Neural cell (in vitro differentiated cells): Measurements from ENCODE around the gene TEX2. TPM values are rescaled to one million over a fixed set of nuclear protein-coding genes. Genes with fewer than 3 reads are reported as not detected.

Experiments
- H2AFZ ChIP-seq: fragments of 200-600, 300-800 bp; sonication (generic), shearing (Covaris generic); 2 replicates; pipeline ENCODE4 v1.6.0; 2014; ENCODE audit warnings: low read depth, mild to moderate bottlenecking, antibody characterized with exemption, low read length, moderate library complexity
- H3F3A ChIP-seq: fragments of 200-600 bp; shearing (Covaris generic); 2 replicates; pipeline ENCODE4 v1.6.1; 2016; ENCODE audit warnings: mild to moderate bottlenecking, moderate library complexity, mixed read lengths, antibody characterized with exemption, low read length; ENCODE audit not compliant: insufficient read depth, poor library complexity, severe bottlenecking
- H3K27ac ChIP-seq: fragments of 200-600, 300-800 bp; sonication (generic), shearing (Covaris generic); 2 replicates; pipeline ENCODE4 v1.5.1; 2014; ENCODE audit warnings: mild to moderate bottlenecking, low read length, moderate library complexity
- H3K27me3 ChIP-seq: fragments of 300-800, 200-600 bp; sonication (generic), shearing (Covaris generic); 2 replicates; pipeline ENCODE4 v1.6.0; 2014; ENCODE audit warnings: mild to moderate bottlenecking, low read depth, low read length, moderate library complexity; ENCODE audit not compliant: insufficient read depth
- H3K36me3 ChIP-seq: fragments of 300-800, 200-600 bp; sonication (generic), shearing (Covaris generic); 2 replicates; pipeline ENCODE4 v1.5.1; 2014; ENCODE audit warnings: mild to moderate bottlenecking, antibody characterized with exemption, low read length, moderate library complexity; ENCODE audit not compliant: insufficient read depth
- H3K4me2 ChIP-seq: fragments of 300-800, 200-600 bp; sonication (generic), shearing (Covaris generic); 2 replicates; pipeline ENCODE4 v1.6.0; 2014; ENCODE audit warnings: mild to moderate bottlenecking, low read length
- H3K4me3 ChIP-seq: fragments of 300-800, 200-600 bp; sonication (generic), shearing (Covaris generic); 2 replicates; pipeline ENCODE4 v1.5.1; 2014; ENCODE audit warnings: mild to moderate bottlenecking, low read length, moderate library complexity
- H3K79me2 ChIP-seq: fragments of 200-600 bp; shearing (Covaris generic); replicated peaks from 2 replicates; pipeline ENCODE4 v1.6.0; 2014; ENCODE audit warnings: mild to moderate bottlenecking, low read length, moderate library complexity; ENCODE audit not compliant: insufficient read depth
- H3K9ac ChIP-seq: fragments of 300-800, 200-600 bp; sonication (generic), shearing (Covaris generic); 2 replicates; pipeline ENCODE4 v1.6.1; 2016; ENCODE audit warnings: mild to moderate bottlenecking, low read length, mixed read lengths
- H3K9me2 ChIP-seq: fragments of 200-600 bp; shearing (Covaris generic); 2 replicates; pipeline ENCODE4 v1.6.1; 2016; ENCODE audit warnings: mild to moderate bottlenecking, low read length, mixed read lengths; ENCODE audit not compliant: insufficient read depth
- H3K9me3 ChIP-seq: fragments of 200-600, 300-800 bp; sonication (generic), shearing (Covaris generic); 2 replicates; pipeline ENCODE4 v1.6.1; 2016; ENCODE audit warnings: mild to moderate bottlenecking, mixed run types, low read length, moderate library complexity, mixed read lengths
- H4K20me1 ChIP-seq: fragments of 200-600 bp; shearing (Covaris generic); 2 replicates; pipeline ENCODE4 v1.6.1; 2016; ENCODE audit warnings: mild to moderate bottlenecking, mixed run types; ENCODE audit not compliant: insufficient read depth
- EP300 ChIP-seq: fragments of 450-650 bp; conservative IDR thresholded peaks from 2 replicates; pipeline ENCODE4 v1.6.1; 2014; ENCODE audit warnings: antibody characterized with exemption, mild to moderate bottlenecking, moderate library complexity; ENCODE audit not compliant: poor library complexity, severe bottlenecking
- EZH2 ChIP-seq: fragments of 200-600, 300-800 bp; shearing (Covaris generic), sonication (generic); IDR thresholded peaks from 2 replicates; pipeline ENCODE4 v1.6.1; 2014; ENCODE audit warnings: antibody characterized with exemption, low read length, borderline replicate concordance, mild to moderate bottlenecking; ENCODE audit not compliant: insufficient read depth, poor library complexity, severe bottlenecking
- MXI1 ChIP-seq: fragments of 450-650 bp; conservative IDR thresholded peaks from 2 replicates; pipeline ENCODE4 v1.6.1; 2014; ENCODE audit warnings: antibody characterized with exemption, mild to moderate bottlenecking; ENCODE audit not compliant: poor library complexity, severe bottlenecking
- POLR2AphosphoS5 ChIP-seq: IDR thresholded peaks from 2 replicates; pipeline ENCODE4 v1.6.1; 2012
- RAD21 ChIP-seq: fragments of 450-650 bp; conservative IDR thresholded peaks from 2 replicates; pipeline ENCODE4 v1.6.1; 2014; ENCODE audit warnings: antibody characterized with exemption, mild to moderate bottlenecking, moderate library complexity
- SMC3 ChIP-seq: fragments of 450-650 bp; conservative IDR thresholded peaks from 2 replicates; pipeline ENCODE4 v1.6.1; 2014; ENCODE audit warnings: antibody characterized with exemption, mild to moderate bottlenecking, moderate library complexity; ENCODE audit not compliant: poor library complexity
- TAF1 ChIP-seq: IDR thresholded peaks from 2 replicates; pipeline ENCODE4 v1.6.1; 2012; ENCODE audit warnings: low read depth
- polyA plus RNA-seq: library from polyadenylated mRNA; depleted of rRNA; stranded (reverse); fragments of >200 nt; gene quantifications from 2 replicates; pipeline ENCODE4 v1.2.3, GENCODE V29; 2014
- TF ChIP-seq, protein P1 (sequence below): fragments of 450-650 bp; IDR thresholded peaks from 2 replicates; pipeline ENCODE4 v1.5.1; 2014; ENCODE audit warnings: antibody characterized with exemption, mild to moderate bottlenecking, moderate library complexity; ENCODE audit not compliant: poor library complexity, severe bottlenecking
- TF ChIP-seq, protein P2 (sequence below): IDR thresholded peaks from 2 replicates; pipeline ENCODE4 v1.6.1; 2012; ENCODE audit warnings: borderline replicate concordance

Gene TEX2
- polyA plus RNA-seq, 1 donor from 2014 or later: 19.7 TPM

DNA sequence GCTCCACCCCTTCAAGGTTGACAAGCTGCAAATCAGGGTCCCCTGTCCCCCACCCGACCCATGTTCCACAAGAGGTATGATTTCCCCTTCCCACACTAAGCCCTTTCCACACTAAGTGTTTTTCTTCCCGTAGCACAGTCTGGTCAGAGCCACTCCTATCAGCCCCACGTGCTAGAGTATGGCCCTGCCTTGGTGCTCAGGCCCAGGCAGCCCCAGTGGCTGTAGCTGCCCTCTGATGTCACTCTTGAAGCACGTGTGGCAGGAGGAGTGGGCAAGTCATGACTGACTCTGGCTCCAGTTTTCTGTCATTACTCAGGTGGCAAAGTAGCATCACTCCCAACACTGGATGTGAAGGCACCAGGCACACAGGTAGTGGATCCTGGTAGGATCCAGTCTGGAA, 97.7 kb downstream of the TEX2 start:
- H3K27ac ChIP-seq: no peak overlapping the region
- H3K4me3 ChIP-seq: no peak overlapping the region
- H3K27me3 ChIP-seq: no peaks in the 10 kb centered on the region
- no peaks in the 10 kb centered on the region for H3K9me2 ChIP-seq
- H3K36me3 ChIP-seq: no peaks in the 10 kb centered on the region
- no peaks in the 10 kb centered on the region for H3F3A ChIP-seq
- TF ChIP-seq MXI1 (no peak), TAF1 (no peak), EZH2 (no peak), POLR2AphosphoS5 (no peak), EP300 (no peak), SMC3 (no peak), RAD21 (no peak)
- TF ChIP-seq, protein P1, sequence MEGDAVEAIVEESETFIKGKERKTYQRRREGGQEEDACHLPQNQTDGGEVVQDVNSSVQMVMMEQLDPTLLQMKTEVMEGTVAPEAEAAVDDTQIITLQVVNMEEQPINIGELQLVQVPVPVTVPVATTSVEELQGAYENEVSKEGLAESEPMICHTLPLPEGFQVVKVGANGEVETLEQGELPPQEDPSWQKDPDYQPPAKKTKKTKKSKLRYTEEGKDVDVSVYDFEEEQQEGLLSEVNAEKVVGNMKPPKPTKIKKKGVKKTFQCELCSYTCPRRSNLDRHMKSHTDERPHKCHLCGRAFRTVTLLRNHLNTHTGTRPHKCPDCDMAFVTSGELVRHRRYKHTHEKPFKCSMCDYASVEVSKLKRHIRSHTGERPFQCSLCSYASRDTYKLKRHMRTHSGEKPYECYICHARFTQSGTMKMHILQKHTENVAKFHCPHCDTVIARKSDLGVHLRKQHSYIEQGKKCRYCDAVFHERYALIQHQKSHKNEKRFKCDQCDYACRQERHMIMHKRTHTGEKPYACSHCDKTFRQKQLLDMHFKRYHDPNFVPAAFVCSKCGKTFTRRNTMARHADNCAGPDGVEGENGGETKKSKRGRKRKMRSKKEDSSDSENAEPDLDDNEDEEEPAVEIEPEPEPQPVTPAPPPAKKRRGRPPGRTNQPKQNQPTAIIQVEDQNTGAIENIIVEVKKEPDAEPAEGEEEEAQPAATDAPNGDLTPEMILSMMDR: no peak
- TF ChIP-seq, protein P2, sequence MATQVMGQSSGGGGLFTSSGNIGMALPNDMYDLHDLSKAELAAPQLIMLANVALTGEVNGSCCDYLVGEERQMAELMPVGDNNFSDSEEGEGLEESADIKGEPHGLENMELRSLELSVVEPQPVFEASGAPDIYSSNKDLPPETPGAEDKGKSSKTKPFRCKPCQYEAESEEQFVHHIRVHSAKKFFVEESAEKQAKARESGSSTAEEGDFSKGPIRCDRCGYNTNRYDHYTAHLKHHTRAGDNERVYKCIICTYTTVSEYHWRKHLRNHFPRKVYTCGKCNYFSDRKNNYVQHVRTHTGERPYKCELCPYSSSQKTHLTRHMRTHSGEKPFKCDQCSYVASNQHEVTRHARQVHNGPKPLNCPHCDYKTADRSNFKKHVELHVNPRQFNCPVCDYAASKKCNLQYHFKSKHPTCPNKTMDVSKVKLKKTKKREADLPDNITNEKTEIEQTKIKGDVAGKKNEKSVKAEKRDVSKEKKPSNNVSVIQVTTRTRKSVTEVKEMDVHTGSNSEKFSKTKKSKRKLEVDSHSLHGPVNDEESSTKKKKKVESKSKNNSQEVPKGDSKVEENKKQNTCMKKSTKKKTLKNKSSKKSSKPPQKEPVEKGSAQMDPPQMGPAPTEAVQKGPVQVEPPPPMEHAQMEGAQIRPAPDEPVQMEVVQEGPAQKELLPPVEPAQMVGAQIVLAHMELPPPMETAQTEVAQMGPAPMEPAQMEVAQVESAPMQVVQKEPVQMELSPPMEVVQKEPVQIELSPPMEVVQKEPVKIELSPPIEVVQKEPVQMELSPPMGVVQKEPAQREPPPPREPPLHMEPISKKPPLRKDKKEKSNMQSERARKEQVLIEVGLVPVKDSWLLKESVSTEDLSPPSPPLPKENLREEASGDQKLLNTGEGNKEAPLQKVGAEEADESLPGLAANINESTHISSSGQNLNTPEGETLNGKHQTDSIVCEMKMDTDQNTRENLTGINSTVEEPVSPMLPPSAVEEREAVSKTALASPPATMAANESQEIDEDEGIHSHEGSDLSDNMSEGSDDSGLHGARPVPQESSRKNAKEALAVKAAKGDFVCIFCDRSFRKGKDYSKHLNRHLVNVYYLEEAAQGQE: no peak
- H3K9me3 ChIP-seq: no peaks in the 10 kb centered on the region
- H3K79me2 ChIP-seq: no peaks in the 10 kb centered on the region
- no peaks in the 10 kb centered on the region for H4K20me1 ChIP-seq
- H3K9ac ChIP-seq: no peak overlapping the region
- no peak overlapping the region for H3K4me2 ChIP-seq
- H2AFZ ChIP-seq: no peak overlapping the region

- H3K27ac ChIP-seq: no peak overlapping the region
- H3F3A ChIP-seq: no peaks in the 10 kb centered on the region
- no peaks in the 10 kb centered on the region for H3K9me3 ChIP-seq
- H3K4me2 ChIP-seq: no peak overlapping the region
- H3K9me2 ChIP-seq: no peaks in the 10 kb centered on the region
- H3K27me3 ChIP-seq: no peaks in the 10 kb centered on the region
- no peak overlapping the region for H3K4me3 ChIP-seq
- TF ChIP-seq EZH2 (no peak), EP300 (no peak), TAF1 (no peak), RAD21 (no peak), POLR2AphosphoS5 (no peak), MXI1 (no peak), SMC3 (no peak)
- TF ChIP-seq, protein P2: no peak
- TF ChIP-seq, protein P1: no peak
- H4K20me1 ChIP-seq: no peaks in the 10 kb centered on the region
- H3K36me3 ChIP-seq: no peaks in the 10 kb centered on the region
- H3K9ac ChIP-seq: no peak overlapping the region
- no peaks in the 10 kb centered on the region for H3K79me2 ChIP-seq
- H2AFZ ChIP-seq: no peak overlapping the region
Measured at GRCh38 chr17:64164596-64165285, 98.3 kb downstream of the TEX2 start.
